Panc1 (cell line): Measurements from ENCODE around the gene CDC42EP3. TPM values are rescaled to one million over a fixed set of nuclear protein-coding genes. Genes with fewer than 3 reads are reported as not detected.

Source experiments
- ATAC-seq: fragments of 200-7000 bp; cut with Tn5 transposase; 2 replicates; pipeline ENCODE4 v1.9.1; 2020; ENCODE audit warnings: mild to moderate bottlenecking, moderate library complexity
- BruUV-seq: library from RNA; stranded (reverse); fragments of 400-500 nt; replicated peaks from 2 replicates; lab custom pipeline; 2021; lab: Mats Ljungman, UMichigan
- CTCF ChIA-PET: fragments of 300-600 bp; sonication (Branson Sonifier 250); formaldehyde crosslinking; loops from one replicate; lab custom pipeline; 2022; ENCODE audit warnings: antibody characterized with exemption; lab: Charles Lee
- POLR2A ChIA-PET: fragments of 300-600 bp; sonication (Branson Sonifier 250); formaldehyde crosslinking; loops from one replicate; lab custom pipeline; 2022; ENCODE audit warnings: antibody characterized with exemption; lab: Charles Lee
- DNase-seq: peaks from one replicate; pipeline ENCODE4 v3.0.0-alpha.2; 2010; ENCODE audit warnings: low read depth, low spot score
- H3K27ac ChIP-seq: 2 replicates; pipeline ENCODE4 v1.5.1; 2011; ENCODE audit warnings: mild to moderate bottlenecking, low read length, inconsistent platforms
- H3K27me3 ChIP-seq: fragments of 200-500 bp; sonication (Bioruptor generic); 2 replicates; pipeline ENCODE4 v1.6.0; 2014; ENCODE audit warnings: low read length, inconsistent platforms; ENCODE audit not compliant: control insufficient read depth, insufficient read depth
- H3K36me3 ChIP-seq: fragments of 200-500 bp; sonication (Bioruptor generic); 2 replicates; pipeline ENCODE4 v1.5.1; 2014; ENCODE audit warnings: inconsistent platforms, mild to moderate bottlenecking, low read length, moderate library complexity; ENCODE audit not compliant: control insufficient read depth, insufficient read depth
- H3K4me1 ChIP-seq: 2 replicates; pipeline ENCODE4 v1.5.1; 2011; ENCODE audit warnings: inconsistent platforms, mild to moderate bottlenecking, low read length, moderate library complexity; ENCODE audit not compliant: control insufficient read depth, insufficient read depth
- H3K4me3 ChIP-seq, 2 experiments: 2 replicates each; pipeline ENCODE4 v1.5.1; 2011 to 2012; ENCODE audit warnings: low read depth in 2 of 2, low read length in 2 of 2, mild to moderate bottlenecking in 2 of 2, inconsistent platforms in 1 of 2, moderate library complexity in 1 of 2
- H3K9me3 ChIP-seq: fragments of 200-500 bp; sonication (Bioruptor generic); 2 replicates; pipeline ENCODE4 v1.5.1; 2014; ENCODE audit warnings: low read depth, mild to moderate bottlenecking, inconsistent platforms, low read length, moderate library complexity; ENCODE audit not compliant: control insufficient read depth, insufficient read depth
- CTCF ChIP-seq: fragments of 450-650 bp; IDR thresholded peaks from 2 replicates; pipeline ENCODE4 v1.5.1; 2017; ENCODE audit warnings: mild to moderate bottlenecking
- POLR2AphosphoS5 ChIP-seq: IDR thresholded peaks from 2 replicates; pipeline ENCODE4 v1.6.1; 2012; ENCODE audit warnings: mild to moderate bottlenecking, low read depth, low read length, moderate library complexity
- REST ChIP-seq, 2 experiments: IDR thresholded peaks; 2 replicates each; pipeline ENCODE4 v1.6.1; 2011 to 2012; ENCODE audit warnings: low read depth in 2 of 2, control low read depth in 1 of 2, low read length in 1 of 2, mild to moderate bottlenecking in 1 of 2, moderate library complexity in 1 of 2; ENCODE audit not compliant: insufficient read depth in 1 of 2
- SIN3A ChIP-seq: IDR thresholded peaks from 2 replicates; pipeline ENCODE4 v1.6.1; 2012; ENCODE audit warnings: low read depth, mild to moderate bottlenecking, low read length, moderate library complexity, borderline replicate concordance; ENCODE audit not compliant: insufficient read depth
- TCF7L2 ChIP-seq: IDR thresholded peaks from 2 replicates; pipeline ENCODE4 v1.6.1; 2011; ENCODE audit warnings: mild to moderate bottlenecking, low read depth, low read length, inconsistent platforms
- in situ Hi-C: cut with HindIII; loops from 2 replicates; pipeline ENCODE4 v1.10.0; 2016; ENCODE audit warnings: low sequenced_read_pairs, low pct_unique_long_range_greater_than_20kb
- intact Hi-C: fragments of 100-400 bp; cut with micrococcal nuclease; formaldehyde crosslinking; loops from one replicate; pipeline ENCODE4 v1.10.0; 2022; ENCODE audit not compliant: unreplicated experiment
- total RNA-seq: library from RNA; stranded (reverse); gene quantifications from one replicate; pipeline ENCODE4 v1.2.1, GENCODE V29; 2021; ENCODE audit not compliant: unreplicated experiment

Gene CDC42EP3
- total RNA-seq, 1 experiment from 2014 or later = 6.1 TPM

DNA sequence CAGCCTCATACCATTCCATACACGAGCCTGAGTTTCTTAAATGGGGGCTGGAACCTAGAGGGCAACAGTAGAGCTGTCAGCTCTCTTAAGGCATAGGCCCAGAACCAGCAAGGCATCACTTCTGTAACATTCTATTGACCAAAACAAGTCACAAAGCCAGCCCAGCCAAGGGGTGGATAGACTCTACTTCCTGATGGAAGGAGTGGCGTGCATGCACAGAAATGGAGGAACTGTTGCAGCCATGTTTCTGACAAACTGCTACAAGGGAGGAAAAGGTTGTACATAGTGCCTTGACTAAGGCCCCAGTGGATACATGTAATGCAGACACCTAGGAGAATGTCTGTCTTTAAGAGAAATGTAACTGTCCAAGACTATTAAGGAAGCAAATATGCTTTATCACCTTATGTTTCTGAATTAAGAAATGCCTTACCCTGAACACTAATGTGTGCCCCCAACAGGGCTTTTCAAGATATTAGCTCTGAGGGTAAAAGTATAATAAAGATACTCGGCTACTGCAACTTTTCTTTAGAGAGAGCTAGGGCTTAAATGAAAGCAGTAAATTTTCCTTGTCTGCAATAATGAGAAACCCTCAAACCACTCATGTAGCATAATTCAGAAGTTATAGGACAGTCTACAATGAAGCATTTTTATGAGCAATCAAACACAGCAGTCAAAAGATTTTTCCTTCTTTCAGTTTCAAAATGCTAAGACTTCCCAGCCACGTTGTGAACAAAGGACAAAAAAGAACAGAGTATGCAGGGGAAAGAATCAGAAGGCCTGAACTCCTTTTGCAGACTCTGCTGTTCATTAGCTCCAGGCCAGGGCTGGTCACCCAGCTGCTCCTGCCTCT lies 35.1 kb upstream of the CDC42EP3 start:
- BruUV-seq = no TSS peak
- Histone ChIP-seq H3K9me3 (no peaks in the 10 kb centered on the region), H3K36me3 (no peaks in the 10 kb centered on the region), H3K27ac (no peak overlapping the region), H3K4me3 (no peak overlapping the region), H3K27me3 (no peaks in the 10 kb centered on the region), H3K4me1 (no peaks in the 10 kb centered on the region)
- in situ Hi-C loops = no loop called here
- ChIA-PET POLR2A (no interaction called here), CTCF (no interaction called here)
- intact Hi-C loops = no loop called here
- TF ChIP-seq SIN3A (no peak), POLR2AphosphoS5 (no peak), TCF7L2 (no peak), CTCF (no peak), REST (IDR thresholded peaks at IDR 0.05; ENCODE audit: insufficient read depth in 1 of 2, low read depth in 2 of 2, low read length in 1 of 2) (no peak)
- DNase-seq = no peak
- ATAC-seq = no peak

GRCh38 chr2:37705191-37705590 lies 33.7 kb upstream of the CDC42EP3 start:
- intact Hi-C loops = no loop called here
- in situ Hi-C loops = no loop called here
- H3K9me3 ChIP-seq = no peaks in the 10 kb centered on the region

More at GRCh38 chr2:37705191-37705590, 33.7 kb upstream of the CDC42EP3 start:
- no TSS peak for BruUV-seq
- Histone ChIP-seq H3K4me3 (no peak overlapping the region), H3K27me3 (no peaks in the 10 kb centered on the region), H3K4me1 (no peaks in the 10 kb centered on the region), H3K36me3 (no peaks in the 10 kb centered on the region), H3K27ac (no peak overlapping the region)
- ATAC-seq (no peak), DNase-seq (no peak)
- POLR2A ChIA-PET = no interaction called here
- TF ChIP-seq REST (IDR thresholded peaks at IDR 0.05; ENCODE audit: insufficient read depth in 1 of 2, low read depth in 2 of 2, low read length in 1 of 2) = no peak
- no peak for TF ChIP-seq TCF7L2
- TF ChIP-seq SIN3A = no peak
- no peak for TF ChIP-seq CTCF
- TF ChIP-seq POLR2AphosphoS5 = no peak
- CTCF ChIA-PET = no interaction called here
